Gastroesophageal sphincter (tissue), 3 donors: ENCODE results near the gene TTC21A.

Source experiments
- CTCF ChIP-seq, 4 experiments: fragments of 200-600 bp in 2 of 4; fragments of 450-650 bp in 2 of 4; sonication (generic) in 1 of 4; IDR thresholded peaks; one replicate each; pipeline ENCODE4 v1.5.1; 2017 to 2019; ENCODE audit warnings: antibody characterized with exemption in 4 of 4, mild to moderate bottlenecking in 2 of 4, moderate library complexity in 2 of 4
- EP300 ChIP-seq: sonication (generic); formaldehyde crosslinking; IDR thresholded peaks from one replicate; pipeline ENCODE4 v1.6.1; 2017; ENCODE audit warnings: antibody characterized with exemption, mild to moderate bottlenecking
- POLR2A ChIP-seq, 2 donors: fragments of 450-650 bp; IDR thresholded peaks; one replicate each; pipeline ENCODE4 v1.6.1; 2017; ENCODE audit warnings: antibody characterized with exemption in 2 of 2, mild to moderate bottlenecking in 2 of 2, moderate library complexity in 1 of 2
- POLR2AphosphoS5 ChIP-seq: sonication (generic); formaldehyde crosslinking; IDR thresholded peaks from one replicate; pipeline ENCODE4 v1.6.1; 2017; ENCODE audit warnings: antibody characterized with exemption

- TF ChIP-seq CTCF (IDR thresholded peaks at IDR 0.05) (no peak), POLR2A (IDR thresholded peaks at IDR 0.05) (no peak), POLR2AphosphoS5 (peak; percentile 36), EP300 (no peak)
Observed at GRCh38 chr3:39141171-39141995, 33.9 kb downstream of the TTC21A start.
